ENCODE data around the gene HUS1B.

HUS1B gene

DNA sequence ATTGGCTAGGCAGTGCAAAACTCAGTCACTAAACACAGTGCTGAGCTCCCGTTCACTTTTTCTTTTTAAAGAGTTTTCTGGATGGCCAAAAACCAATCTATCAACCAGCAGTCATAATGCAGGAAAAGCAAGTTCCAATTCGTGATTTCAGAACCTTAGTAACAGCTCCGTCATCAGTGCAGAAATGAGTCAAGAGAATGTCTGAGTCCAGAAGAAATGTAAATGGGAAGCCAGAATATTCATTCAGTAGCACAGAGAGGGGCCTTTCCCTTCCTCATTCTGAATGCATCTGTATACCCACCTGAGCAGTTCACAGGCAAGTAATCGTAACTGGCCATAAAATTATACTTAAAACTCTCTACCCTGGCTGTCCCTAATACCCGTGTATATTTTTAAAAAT lies 20.4 kb downstream of the HUS1B start:
- Histone ChIP-seq H3K79me1 (replicated peaks; ENCODE audit: low read length, poor library complexity, severe bottlenecking) (peaks cover 25% of the 10 kb centered on the region), H3K23ac (ENCODE audit: low read length in 2 of 2) (no peak overlapping the region), H3K4me1 (ENCODE audit: control insufficient read depth, insufficient read depth, low read depth, low read length) (no peaks in the 10 kb centered on the region), H2BK15ac (ENCODE audit: low read depth, poor library complexity, severe bottlenecking) (no peak overlapping the region), H3K36me3 (ENCODE audit: control insufficient read depth in 1 of 2, insufficient read depth in 2 of 2, low read depth in 1 of 2, low read length in 2 of 2) (peaks cover 9 to 42% of the 10 kb centered on the region in 2 experiments), H4K91ac (ENCODE audit: low read length) (no peak overlapping the region), H4K8ac (ENCODE audit: low read length) (no peak overlapping the region), H3K18ac (ENCODE audit: low read depth in 1 of 2, low read length in 2 of 2) (no peak overlapping the region), H2BK12ac (ENCODE audit: low read length in 2 of 2) (no peak overlapping the region), H3K4me3 (ENCODE audit: insufficient read depth in 1 of 2, low read depth in 1 of 2, low read length in 2 of 2) (no peak overlapping the region), H3K14ac (ENCODE audit: low read length in 2 of 2) (no peak overlapping the region), H3K27me3 (ENCODE audit: control insufficient read depth in 1 of 2, insufficient read depth in 1 of 2, low read length in 2 of 2) (no peaks in the 10 kb centered on the region), H2AFZ (ENCODE audit: low read depth, low read length) (no peak overlapping the region), H3K9me3 (ENCODE audit: control insufficient read depth, low read length) (no peaks in the 10 kb centered on the region), H2BK5ac (ENCODE audit: low read depth, low read length, poor library complexity, severe bottlenecking) (no peak overlapping the region), H3K9ac (ENCODE audit: low read length) (no peak overlapping the region), H3K27ac (ENCODE audit: low read length, poor library complexity, severe bottlenecking) (no peak overlapping the region), H2AK5ac (ENCODE audit: low read length, severe bottlenecking) (no peak overlapping the region), H2BK120ac (ENCODE audit: low read depth, low read length) (no peak overlapping the region), H3K4ac (ENCODE audit: low read depth in 1 of 2, low read length in 2 of 2) (no peak overlapping the region), H3K4me2 (ENCODE audit: low read length, poor library complexity, severe bottlenecking) (no peak overlapping the region)
- WGBS: 93% methylated on average over 3 of the region's 5 CpGs
- DNase-seq: no peak

GRCh38 chr6:635233-635632 lies 21.7 kb downstream of the HUS1B start:
- no peak overlapping the region for H3K27ac ChIP-seq (ENCODE audit: low read length, poor library complexity, severe bottlenecking)

DNA sequence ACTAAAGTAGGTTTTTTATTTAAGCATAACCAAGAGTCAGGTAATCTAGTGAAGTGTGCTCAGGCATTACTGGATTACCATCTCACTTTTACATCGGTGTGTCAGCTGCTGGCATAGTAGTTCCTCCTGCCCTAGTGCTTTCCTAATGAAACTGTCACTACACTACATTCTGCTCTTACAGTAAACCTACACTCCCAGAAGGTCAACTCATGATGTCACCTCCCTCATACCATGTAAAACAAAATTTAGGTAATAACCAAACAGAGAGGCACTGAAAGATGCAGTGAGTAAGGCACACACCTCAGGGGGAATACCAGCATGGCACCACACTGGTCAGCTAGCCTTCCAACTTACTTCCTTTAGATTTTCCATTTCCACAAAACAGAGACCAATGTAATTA lies 23.3 kb downstream of the HUS1B start:
- peaks cover 12 to 46% of the 10 kb centered on the region in 2 experiments for H3K36me3 ChIP-seq (ENCODE audit: control insufficient read depth in 1 of 2, insufficient read depth in 2 of 2, low read depth in 1 of 2, low read length in 2 of 2)
- no peak overlapping the region for H3K9ac ChIP-seq (ENCODE audit: low read length)
- H2BK5ac ChIP-seq (ENCODE audit: low read depth, low read length, poor library complexity, severe bottlenecking): no peak overlapping the region
- no peak overlapping the region for H3K4me3 ChIP-seq (ENCODE audit: insufficient read depth in 1 of 2, low read depth in 1 of 2, low read length in 2 of 2)
- H2AK5ac ChIP-seq (ENCODE audit: low read length, severe bottlenecking): no peak overlapping the region
- H3K79me1 ChIP-seq (replicated peaks; ENCODE audit: low read length, poor library complexity, severe bottlenecking): peaks cover 21% of the 10 kb centered on the region
- no peak overlapping the region for H4K91ac ChIP-seq (ENCODE audit: low read length)
- no peak overlapping the region for H3K23ac ChIP-seq (ENCODE audit: low read length in 2 of 2)
- no peak overlapping the region for H4K8ac ChIP-seq (ENCODE audit: low read length)
- no peak overlapping the region for H3K27ac ChIP-seq (ENCODE audit: low read length, poor library complexity, severe bottlenecking)
- H3K18ac ChIP-seq (ENCODE audit: low read depth in 1 of 2, low read length in 2 of 2): no peak overlapping the region
- H2BK12ac ChIP-seq (ENCODE audit: low read length in 2 of 2): no peak overlapping the region
- no peaks in the 10 kb centered on the region for H3K27me3 ChIP-seq (ENCODE audit: control insufficient read depth in 1 of 2, insufficient read depth in 1 of 2, low read length in 2 of 2)
- H2AFZ ChIP-seq (ENCODE audit: low read depth, low read length): no peak overlapping the region
- H3K4me2 ChIP-seq (ENCODE audit: low read length, poor library complexity, severe bottlenecking): no peak overlapping the region
- no peak overlapping the region for H2BK15ac ChIP-seq (ENCODE audit: low read depth, poor library complexity, severe bottlenecking)
- H3K4ac ChIP-seq (ENCODE audit: low read depth in 1 of 2, low read length in 2 of 2): no peak overlapping the region
- no peak overlapping the region for H3K14ac ChIP-seq (ENCODE audit: low read length in 2 of 2)
- no peaks in the 10 kb centered on the region for H3K9me3 ChIP-seq (ENCODE audit: control insufficient read depth, low read length)
- H3K4me1 ChIP-seq (ENCODE audit: control insufficient read depth, insufficient read depth, low read depth, low read length): no peaks in the 10 kb centered on the region
- H2BK120ac ChIP-seq (ENCODE audit: low read depth, low read length): no peak overlapping the region
- 100% methylated on average over 1 of the region's 1 CpG for WGBS
- DNase-seq: no peak

More at GRCh38 chr6:635233-635632, 21.7 kb downstream of the HUS1B start:
- Histone ChIP-seq H3K4ac (ENCODE audit: low read depth in 1 of 2, low read length in 2 of 2) (no peak overlapping the region), H3K27me3 (ENCODE audit: control insufficient read depth in 1 of 2, insufficient read depth in 1 of 2, low read length in 2 of 2) (no peaks in the 10 kb centered on the region), H2BK120ac (ENCODE audit: low read depth, low read length) (no peak overlapping the region), H2AFZ (ENCODE audit: low read depth, low read length) (no peak overlapping the region), H2AK5ac (ENCODE audit: low read length, severe bottlenecking) (no peak overlapping the region), H3K9me3 (ENCODE audit: control insufficient read depth, low read length) (no peaks in the 10 kb centered on the region), H2BK5ac (ENCODE audit: low read depth, low read length, poor library complexity, severe bottlenecking) (no peak overlapping the region), H3K79me1 (replicated peaks; ENCODE audit: low read length, poor library complexity, severe bottlenecking) (peaks cover 23% of the 10 kb centered on the region), H3K14ac (ENCODE audit: low read length in 2 of 2) (no peak overlapping the region), H3K4me3 (ENCODE audit: insufficient read depth in 1 of 2, low read depth in 1 of 2, low read length in 2 of 2) (no peak overlapping the region), H3K4me1 (ENCODE audit: control insufficient read depth, insufficient read depth, low read depth, low read length) (no peaks in the 10 kb centered on the region), H3K9ac (ENCODE audit: low read length) (no peak overlapping the region), H3K4me2 (ENCODE audit: low read length, poor library complexity, severe bottlenecking) (no peak overlapping the region), H4K8ac (ENCODE audit: low read length) (no peak overlapping the region), H4K91ac (ENCODE audit: low read length) (no peak overlapping the region), H3K36me3 (ENCODE audit: control insufficient read depth in 1 of 2, insufficient read depth in 2 of 2, low read depth in 1 of 2, low read length in 2 of 2) (peaks cover 15 to 46% of the 10 kb centered on the region in 2 experiments), H2BK15ac (ENCODE audit: low read depth, poor library complexity, severe bottlenecking) (no peak overlapping the region), H3K18ac (ENCODE audit: low read depth in 1 of 2, low read length in 2 of 2) (no peak overlapping the region), H2BK12ac (ENCODE audit: low read length in 2 of 2) (no peak overlapping the region), H3K23ac (ENCODE audit: low read length in 2 of 2) (no peak overlapping the region)
- DNase-seq: no peak
- WGBS: 100% methylated on average over 2 of the region's 5 CpGs

DNA sequence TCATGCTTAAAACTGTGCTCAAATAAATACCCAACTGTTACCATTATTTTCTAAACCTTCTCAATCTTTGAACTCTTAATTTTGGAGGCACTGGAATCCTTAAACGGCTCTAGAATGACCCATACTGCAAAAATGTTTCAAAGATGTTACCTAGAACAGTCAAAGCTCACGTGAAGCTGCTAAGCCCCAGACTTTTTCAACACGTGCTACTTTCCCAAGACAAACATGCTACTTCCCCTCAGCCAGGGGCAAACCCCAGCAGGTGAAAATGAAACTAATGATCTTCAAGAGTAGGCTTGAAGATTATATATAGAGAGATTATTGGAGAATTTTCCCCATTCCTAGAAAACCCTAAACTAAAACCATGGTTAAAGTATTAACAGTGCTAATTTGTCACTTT lies 28.1 kb downstream of the HUS1B start:
- Histone ChIP-seq H3K4me1 (ENCODE audit: control insufficient read depth, insufficient read depth, low read depth, low read length) (peaks cover 6% of the 10 kb centered on the region), H3K4me3 (ENCODE audit: insufficient read depth in 1 of 2, low read depth in 1 of 2, low read length in 2 of 2) (no peak overlapping the region), H3K9me3 (ENCODE audit: control insufficient read depth, low read length) (no peaks in the 10 kb centered on the region), H3K27ac (ENCODE audit: low read length, poor library complexity, severe bottlenecking) (no peak overlapping the region), H3K14ac (ENCODE audit: low read length in 2 of 2) (no peak overlapping the region), H3K27me3 (ENCODE audit: control insufficient read depth in 1 of 2, insufficient read depth in 1 of 2, low read length in 2 of 2) (no peaks in the 10 kb centered on the region), H2AK5ac (ENCODE audit: low read length, severe bottlenecking) (no peak overlapping the region), H2BK12ac (ENCODE audit: low read length in 2 of 2) (no peak overlapping the region), H2BK120ac (ENCODE audit: low read depth, low read length) (no peak overlapping the region), H4K91ac (ENCODE audit: low read length) (no peak overlapping the region), H3K79me1 (replicated peaks; ENCODE audit: low read length, poor library complexity, severe bottlenecking) (peaks cover 19% of the 10 kb centered on the region), H2BK15ac (ENCODE audit: low read depth, poor library complexity, severe bottlenecking) (no peak overlapping the region), H2BK5ac (ENCODE audit: low read depth, low read length, poor library complexity, severe bottlenecking) (no peak overlapping the region), H3K4ac (ENCODE audit: low read depth in 1 of 2, low read length in 2 of 2) (no peak overlapping the region), H3K23ac (ENCODE audit: low read length in 2 of 2) (no peak overlapping the region), H3K9ac (ENCODE audit: low read length) (no peak overlapping the region), H3K4me2 (ENCODE audit: low read length, poor library complexity, severe bottlenecking) (no peak overlapping the region), H3K18ac (ENCODE audit: low read depth in 1 of 2, low read length in 2 of 2) (no peak overlapping the region), H2AFZ (ENCODE audit: low read depth, low read length) (no peak overlapping the region), H4K8ac (ENCODE audit: low read length) (no peak overlapping the region), H3K36me3 (ENCODE audit: control insufficient read depth in 1 of 2, insufficient read depth in 2 of 2, low read depth in 1 of 2, low read length in 2 of 2) (peaks cover 8 to 22% of the 10 kb centered on the region in 2 experiments)
- DNase-seq: no peak
- WGBS: 100% methylated on average over 2 of the region's 3 CpGs
